HG03460 (cell line): ENCODE data around the gene SRCAP.
"Not testable (repeated sequence)": the region's sequence is repeated elsewhere in the genome, so short reads cannot be mapped to it uniquely, and the experiment has no call there.

Experiments used
- ATAC-seq: cut with Tn5 transposase; IDR thresholded peaks from one replicate; pipeline ENCODE4 v1.9.1; 2021; ENCODE audit not compliant: unreplicated experiment

Gene SRCAP

DNA sequence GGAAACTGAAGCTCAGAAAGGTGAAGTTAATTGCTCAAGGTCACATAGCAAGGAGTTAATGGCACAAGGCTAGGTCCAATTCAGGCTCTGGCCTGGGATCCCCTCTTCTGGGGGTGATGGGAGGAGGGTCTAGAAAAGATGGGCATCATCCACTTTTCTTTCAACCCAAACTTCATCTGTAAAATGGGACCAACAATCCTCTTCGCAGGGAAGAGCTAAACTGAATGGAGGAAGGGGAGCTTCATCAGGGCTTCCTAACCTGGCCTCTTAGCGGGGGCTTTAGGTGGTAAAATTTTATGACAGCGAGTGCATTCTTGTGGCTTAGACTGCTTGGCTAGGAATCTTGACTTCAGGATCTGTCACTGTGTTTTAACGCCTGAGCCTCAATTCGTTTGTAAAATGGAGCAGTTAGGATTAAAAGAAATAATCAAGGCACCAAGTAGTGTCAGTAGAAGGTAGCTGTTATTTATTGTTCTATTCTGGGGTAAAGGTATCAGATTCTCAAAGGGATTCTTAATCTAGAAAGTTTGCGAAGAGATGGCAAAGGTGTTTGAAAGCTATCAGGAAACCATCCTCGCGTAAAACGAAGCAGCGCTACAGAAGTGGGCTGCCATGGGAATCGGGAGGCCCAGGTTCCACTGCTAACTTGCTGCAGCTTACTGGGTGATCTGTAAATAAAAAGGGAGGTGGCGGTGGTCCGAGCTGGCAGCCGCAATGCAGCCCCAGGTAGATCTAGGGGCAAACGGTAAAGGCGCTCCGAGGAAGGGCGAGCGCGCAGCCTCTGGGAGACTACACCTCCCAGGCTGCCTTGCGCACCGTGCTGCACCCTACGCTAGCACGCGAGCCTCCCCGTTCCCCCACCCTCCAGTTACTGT, 1.5 kb upstream of the SRCAP start:
- ATAC-seq, result peak; percentile 79

DNA sequence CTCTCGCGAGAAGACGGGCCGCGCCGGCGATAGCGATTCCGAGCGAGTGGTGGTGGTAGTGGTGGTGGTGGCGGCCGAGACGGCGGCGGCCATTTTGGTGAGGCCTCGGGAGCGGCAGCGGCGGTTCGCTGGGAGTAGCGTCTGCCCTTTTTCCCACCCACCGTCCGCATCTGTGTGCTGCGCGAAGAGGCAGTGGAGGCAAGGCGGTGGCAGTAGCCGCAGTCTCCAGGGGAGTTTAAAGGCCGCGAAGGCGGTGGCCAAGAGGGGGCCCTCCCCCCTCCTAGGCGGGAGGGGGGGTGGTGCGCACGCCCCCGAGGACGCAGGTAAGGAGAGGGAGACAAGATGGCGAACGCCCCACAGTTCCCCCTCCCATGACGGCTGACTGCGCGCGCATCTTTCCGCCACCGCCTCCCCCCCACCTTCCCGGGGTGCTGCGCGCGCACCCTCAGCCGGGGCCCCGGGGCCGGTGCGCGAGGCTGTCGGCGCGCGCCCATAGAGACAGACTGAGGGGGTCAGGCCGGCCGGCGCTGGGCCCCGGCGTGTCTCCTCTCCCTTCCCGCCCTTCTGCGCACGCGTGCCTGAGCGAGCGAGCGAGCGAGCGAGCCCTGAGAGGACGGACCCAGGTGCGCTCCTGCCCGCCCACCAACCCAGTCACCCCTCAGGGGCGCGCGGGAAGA, 694 bp upstream of the SRCAP start:
- peak; percentile 58 for ATAC-seq

DNA sequence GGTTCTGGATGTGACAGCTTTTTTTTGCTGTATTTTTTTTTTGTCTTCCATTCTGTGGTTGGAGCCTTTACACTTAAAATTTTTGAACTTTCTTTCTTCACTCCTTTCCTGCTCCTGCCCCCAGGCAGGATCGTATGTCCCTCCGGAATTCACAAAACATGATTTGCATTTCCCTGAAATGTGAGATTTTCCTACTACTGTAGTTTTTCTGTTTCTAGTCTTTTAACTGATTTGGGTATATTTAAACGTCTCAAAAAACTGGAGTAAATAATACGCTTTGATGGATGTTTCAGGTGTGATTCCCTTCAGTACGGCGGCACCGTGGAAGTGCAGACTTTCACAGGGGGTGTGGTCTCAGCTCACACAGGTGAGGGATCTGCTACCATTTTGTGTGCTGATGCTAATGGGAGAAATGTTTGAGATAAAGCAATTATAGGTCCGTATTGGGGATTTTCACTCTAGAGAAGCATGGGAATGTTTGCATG, 686 bp downstream of the SRCAP start:
- ATAC-seq, result no peak

DNA sequence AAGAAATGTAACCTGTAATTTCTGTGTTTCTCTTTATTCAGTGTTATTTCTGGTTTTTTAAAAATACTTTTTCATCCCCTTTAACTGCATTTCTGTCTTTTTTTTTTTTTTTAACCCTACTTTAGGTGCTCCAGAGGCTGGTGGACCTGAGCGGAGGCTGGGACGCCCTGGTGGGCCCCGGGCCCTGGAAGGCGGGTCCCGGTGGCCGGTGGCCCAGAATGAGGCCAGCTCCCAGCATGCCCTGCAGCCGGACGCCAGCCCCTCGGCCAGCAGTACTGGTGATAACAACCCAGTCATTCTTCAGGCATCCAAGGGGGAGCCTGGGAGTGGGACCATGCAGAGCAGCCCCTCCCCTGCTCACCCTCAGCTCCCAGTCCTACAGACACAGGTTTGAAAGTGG, 1.5 kb downstream of the SRCAP start:
- no peak for ATAC-seq

DNA sequence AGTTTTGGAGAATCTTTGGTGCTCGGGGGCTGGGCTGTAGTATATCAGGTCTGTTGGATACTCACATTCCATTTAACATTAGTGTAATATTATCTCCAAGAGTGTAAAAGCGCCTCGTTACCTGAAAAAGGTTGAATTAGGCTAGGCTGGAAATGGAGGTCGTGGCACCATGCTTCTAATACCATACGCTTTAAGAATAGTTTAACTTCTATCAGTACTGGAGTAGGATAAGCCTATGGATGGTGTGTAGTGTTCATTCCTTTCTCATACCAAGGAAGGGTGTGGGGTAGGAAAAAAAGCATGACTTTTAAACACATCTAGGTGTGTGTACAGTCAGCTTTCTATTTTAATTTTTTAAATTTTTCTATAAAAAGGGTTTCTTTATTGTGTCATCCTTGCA, 2.0 kb downstream of the SRCAP start:
- no peak for ATAC-seq

DNA sequence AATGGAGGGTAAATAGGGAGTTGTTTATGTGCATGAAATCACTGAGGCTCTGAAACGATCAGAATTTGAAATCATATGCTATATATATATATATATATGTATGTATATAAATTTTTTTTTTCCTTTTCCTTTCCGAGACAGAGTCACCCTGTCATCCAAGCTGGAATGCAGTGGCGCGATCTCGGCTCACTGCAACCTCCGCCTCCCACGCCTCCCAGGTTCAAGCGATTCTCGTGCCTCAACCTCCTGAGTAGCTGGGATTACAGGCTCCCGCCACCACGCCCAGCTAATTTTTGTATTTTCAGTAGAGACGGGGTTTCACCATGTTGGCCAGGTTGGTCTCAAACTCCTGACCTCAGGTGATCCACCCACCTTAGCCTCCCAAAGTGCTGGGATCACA, 4.1 kb downstream of the SRCAP start:
- not testable (repeated sequence) for ATAC-seq

DNA sequence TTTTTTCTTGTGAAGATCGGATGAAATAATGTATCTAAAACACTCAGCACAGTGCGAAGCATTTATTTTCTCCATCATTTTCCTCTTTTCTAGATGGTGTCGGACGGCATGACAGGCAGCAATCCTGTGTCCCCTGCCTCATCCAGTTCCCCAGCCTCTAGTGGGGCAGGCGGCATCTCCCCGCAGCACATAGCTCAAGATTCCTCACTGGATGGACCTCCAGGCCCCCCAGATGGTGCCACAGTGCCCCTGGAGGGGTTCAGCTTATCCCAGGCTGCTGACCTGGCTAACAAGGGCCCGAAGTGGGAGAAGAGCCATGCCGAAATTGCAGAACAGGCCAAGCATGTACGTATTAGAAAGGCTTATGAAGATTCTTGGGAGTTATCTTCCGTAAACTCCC, 5.0 kb downstream of the SRCAP start:
- no peak for ATAC-seq

DNA sequence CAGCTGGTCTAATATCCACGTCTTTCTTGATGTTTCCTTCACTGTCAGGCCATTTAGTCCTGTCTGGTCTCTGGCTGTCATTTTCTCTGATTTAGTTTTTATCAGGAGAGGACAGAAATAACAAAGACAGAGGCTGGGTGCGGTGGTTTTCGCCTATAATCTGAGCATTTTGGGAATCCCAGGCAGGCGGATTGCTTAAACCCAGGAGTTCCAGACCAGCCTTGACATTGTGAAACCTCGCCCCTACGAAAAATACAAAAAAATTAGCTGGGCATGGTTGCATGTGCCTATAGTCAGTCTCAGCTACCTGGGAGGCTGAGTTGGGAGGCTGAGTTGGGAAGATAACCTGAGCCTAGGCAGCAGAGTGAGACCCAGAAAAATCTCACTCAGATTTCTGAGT, 7.1 kb downstream of the SRCAP start:
- no peak for ATAC-seq

DNA sequence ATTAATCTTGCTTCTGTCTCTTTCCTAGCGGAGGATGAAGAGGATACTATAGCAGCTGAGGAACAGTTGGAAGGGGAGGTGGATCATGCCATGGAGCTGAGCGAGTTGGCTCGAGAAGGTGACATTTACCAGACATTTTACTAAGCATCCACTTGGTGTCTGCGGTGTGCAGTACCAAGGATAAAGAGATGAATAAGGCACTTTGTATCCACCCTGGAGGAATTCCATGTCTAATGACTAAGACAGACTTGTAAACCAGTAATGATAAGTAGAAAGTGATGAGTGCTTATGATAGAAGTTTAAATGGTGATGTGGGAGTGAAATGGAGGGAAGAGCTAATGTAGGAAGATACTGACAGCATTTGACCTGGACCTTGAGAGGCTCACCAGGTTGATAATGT, 12.0 kb downstream of the SRCAP start:
- ATAC-seq, result no peak

DNA sequence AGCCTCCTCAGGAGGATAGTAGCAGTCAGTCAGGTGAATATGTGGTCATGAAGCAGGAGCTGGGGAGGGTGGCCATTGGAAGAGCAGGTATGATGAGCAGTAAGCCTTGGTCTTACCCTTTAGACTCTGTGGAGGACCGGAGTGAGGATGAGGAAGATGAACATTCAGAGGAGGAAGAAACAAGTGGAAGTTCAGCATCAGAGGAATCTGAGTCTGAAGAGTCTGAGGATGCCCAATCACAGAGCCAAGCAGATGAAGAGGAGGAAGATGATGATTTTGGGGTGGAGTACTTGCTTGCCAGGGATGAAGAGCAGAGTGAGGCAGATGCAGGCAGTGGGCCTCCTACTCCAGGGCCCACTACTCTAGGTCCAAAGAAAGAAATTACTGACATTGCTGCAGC, 12.7 kb downstream of the SRCAP start:
- no peak for ATAC-seq

DNA sequence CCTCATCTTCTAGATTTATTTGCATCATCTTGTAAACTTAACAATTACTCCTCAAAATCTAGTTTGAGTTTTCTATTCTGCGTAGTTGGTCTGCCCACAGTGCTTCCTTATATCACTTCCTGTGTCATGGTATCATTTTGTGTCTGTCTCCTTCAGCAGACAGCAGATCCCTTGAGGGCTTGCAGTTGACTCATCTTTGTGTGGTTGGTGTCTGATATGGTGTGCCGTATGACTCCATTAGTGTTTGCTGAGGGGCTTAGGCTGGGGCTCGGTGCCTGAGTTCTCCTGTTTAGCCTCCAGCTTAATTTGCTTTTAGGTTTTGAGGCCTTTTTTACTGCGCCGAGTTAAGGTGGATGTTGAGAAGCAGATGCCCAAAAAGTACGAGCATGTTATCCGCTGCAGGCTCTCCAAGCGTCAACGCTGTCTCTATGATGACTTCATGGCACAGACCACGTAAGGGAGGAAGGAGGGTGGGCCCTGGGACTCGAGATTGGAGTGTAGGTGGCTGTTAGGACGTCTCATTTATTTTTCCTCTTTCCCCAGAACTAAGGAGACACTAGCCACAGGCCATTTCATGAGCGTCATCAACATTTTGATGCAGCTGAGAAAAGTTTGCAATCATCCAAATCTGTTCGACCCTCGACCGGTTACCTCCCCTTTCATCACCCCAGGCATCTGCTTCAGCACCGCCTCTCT, 16.9 kb downstream of the SRCAP start:
- no peak for ATAC-seq

DNA sequence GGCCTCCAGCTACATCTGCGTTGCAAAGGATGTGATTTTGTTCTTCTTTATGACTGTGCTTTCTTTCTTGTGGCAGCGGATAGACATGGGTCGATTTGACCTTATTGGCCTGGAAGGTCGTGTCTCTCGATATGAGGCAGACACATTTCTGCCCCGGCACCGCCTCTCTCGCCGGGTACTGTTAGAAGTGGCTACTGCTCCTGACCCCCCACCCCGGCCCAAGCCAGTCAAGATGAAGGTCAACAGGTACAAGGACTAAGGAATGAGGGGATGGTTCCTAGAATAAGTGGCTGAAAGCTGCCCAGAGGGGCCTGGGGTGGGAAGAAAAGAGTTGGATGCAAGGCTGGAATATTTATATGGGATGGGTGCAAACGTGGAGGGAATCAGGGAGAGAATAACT, 21.1 kb downstream of the SRCAP start:
- ATAC-seq, result no peak

DNA sequence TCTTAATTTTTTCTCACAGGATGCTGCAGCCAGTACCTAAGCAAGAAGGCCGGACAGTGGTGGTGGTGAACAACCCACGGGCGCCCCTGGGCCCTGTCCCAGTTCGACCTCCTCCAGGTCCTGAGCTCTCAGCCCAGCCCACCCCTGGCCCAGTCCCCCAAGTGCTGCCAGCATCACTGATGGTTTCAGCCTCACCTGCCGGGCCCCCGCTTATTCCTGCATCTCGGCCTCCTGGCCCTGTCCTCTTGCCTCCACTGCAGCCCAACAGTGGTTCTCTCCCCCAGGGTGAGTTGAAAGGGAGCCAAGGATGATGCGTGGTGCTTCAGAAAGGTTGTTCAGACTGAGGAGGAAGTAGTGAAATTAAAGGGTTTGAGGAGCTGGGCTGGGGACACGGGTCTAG, 21.7 kb downstream of the SRCAP start:
- ATAC-seq, result no peak

DNA sequence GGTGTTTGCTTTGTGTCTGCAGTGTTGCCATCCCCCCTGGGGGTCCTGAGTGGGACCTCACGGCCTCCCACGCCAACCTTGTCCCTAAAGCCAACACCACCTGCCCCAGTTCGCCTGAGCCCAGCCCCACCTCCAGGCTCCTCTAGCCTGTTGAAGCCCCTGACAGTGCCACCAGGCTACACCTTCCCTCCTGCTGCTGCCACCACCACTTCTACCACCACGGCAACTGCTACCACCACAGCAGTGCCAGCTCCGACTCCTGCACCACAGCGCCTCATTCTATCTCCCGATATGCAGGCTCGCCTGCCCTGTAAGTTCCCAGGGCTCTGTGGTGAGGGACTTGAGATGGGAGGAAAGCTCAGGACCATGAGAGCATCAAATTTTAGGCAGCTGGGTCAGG, 22.2 kb downstream of the SRCAP start:
- no peak for ATAC-seq

DNA sequence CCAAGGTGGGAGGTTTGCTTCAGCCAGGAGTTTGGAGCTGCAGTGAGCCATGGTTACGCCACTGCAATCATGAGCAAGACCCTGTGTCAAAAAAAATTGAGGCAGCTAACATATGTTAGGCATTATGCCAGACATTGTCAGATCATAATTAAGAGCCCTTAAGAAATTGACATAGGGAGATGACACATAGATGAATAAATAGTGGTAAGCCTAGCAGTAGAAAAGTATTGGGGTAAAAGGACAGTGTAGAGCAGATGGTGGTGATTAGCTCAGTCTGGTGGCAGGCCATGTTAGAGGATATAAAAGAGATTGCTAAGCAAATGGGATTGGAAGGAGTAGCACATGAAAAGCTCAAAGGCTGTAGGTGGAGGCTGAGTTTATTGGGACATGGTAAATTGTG, 22.6 kb downstream of the SRCAP start:
- ATAC-seq, result no peak

DNA sequence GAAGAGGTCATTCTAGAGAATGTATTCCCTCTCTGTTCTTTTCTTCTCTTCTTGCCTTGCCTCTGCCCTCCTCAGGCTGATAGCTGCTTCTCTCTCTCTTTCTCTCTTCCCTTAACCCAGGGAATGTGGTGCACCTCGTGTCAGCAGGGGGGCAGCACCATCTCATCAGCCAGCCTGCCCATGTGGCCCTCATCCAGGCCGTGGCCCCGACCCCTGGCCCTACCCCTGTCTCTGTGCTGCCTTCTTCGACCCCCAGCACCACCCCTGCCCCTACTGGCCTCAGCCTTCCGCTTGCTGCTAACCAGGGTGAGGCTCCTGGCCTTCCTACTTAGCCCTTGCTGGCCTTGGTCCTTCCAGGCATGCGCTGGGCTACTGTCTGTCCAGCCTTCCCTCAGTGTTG, 23.5 kb downstream of the SRCAP start:
- ATAC-seq, result no peak

DNA sequence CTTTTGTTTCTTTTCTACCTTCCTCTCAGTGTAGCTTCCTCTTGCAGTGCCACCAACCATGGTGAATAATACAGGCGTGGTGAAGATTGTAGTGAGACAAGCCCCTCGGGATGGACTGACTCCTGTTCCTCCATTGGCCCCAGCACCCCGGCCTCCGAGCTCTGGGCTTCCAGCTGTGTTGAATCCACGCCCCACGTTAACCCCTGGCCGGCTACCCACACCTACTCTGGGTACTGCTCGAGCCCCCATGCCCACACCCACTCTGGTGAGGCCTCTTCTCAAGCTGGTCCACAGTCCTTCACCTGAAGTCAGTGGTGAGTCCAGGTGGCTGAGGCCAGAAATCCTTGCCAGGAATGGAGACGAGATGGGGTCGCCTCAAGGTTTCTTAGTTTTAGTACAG, 23.9 kb downstream of the SRCAP start:
- ATAC-seq, result no peak

DNA sequence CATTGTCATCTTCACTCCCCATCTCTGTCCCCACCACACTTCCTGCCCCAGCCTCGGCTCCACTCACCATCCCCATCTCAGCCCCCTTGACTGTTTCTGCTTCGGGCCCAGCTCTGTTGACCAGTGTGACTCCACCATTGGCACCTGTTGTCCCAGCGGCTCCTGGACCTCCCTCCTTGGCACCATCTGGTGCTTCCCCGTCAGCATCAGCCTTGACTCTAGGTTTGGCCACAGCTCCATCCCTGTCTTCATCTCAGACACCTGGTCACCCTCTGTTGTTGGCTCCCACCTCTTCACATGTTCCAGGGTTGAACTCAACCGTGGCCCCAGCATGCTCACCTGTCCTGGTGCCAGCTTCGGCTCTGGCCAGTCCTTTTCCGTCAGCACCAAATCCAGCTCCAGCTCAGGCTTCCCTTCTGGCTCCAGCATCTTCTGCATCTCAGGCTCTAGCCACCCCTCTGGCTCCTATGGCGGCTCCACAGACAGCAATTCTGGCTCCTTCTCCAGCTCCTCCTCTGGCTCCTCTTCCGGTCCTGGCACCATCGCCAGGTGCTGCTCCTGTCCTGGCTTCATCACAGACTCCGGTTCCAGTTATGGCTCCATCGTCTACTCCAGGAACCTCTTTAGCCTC, 24.9 kb downstream of the SRCAP start:
- no peak for ATAC-seq

DNA sequence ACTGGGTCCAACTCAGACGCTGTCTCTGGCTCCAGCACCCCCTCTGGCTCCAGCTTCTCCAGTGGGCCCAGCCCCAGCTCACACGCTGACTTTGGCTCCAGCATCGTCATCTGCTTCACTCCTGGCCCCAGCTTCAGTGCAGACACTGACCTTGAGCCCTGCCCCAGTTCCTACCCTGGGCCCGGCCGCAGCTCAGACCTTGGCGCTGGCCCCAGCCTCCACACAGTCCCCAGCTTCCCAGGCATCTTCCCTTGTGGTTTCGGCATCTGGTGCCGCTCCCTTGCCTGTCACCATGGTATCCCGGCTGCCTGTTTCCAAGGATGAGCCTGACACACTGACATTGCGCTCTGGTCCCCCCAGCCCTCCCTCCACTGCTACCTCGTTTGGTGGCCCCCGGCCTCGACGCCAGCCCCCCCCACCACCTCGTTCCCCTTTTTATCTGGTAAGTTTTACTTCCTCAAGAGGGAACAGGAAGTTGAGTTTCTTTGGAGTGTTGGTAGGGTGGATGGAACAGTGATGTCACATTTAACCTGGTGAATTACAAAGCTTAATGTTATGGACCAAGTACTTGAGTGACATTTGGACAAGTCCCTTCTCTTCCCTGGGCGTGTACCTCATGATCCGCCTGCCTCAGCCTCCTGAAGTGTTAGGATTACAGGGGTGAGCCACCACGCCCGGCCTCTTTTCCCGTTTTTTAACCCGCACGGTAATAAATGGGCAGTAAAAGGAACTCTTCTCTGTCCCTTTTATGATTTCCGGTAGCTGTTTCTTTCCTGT, 25.9 kb downstream of the SRCAP start:
- ATAC-seq, result no peak

DNA sequence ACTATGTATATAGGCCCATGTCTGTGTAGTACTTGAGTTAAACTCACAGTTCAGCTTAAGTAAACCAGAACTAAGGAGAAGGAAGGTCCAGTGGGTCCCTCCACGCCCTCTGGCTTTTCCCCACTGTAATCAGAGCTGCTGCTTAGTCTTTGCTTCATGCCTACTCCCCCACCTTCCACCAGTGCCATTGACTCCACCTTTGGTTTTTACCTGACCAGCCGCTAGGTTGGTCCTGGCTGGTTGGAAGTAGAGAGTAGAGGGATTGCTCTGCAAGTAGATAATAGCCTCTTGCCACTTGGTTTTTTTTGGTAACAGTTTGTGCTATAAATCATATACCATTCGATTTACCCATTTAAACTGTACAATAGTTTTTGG, 26.4 kb downstream of the SRCAP start:
- no peak for ATAC-seq

DNA sequence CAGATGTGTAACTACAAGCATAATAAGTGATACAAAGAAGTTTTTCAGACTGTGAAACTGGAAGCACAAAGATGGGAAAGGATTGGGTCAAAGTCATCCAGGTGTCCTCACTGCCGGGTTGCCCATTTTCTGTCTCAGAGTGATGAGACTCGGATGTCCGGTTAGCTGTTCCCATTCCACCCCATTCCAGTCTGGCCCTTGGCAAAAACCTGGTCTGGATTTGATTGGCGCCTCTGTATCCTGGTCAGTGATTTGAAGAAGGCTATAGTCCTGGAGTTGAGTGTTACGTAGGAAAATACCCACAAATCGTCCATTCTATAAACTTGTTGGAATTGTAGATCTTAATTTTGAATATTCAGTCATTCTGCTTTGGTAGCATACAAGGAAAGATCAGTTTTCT, 29.4 kb downstream of the SRCAP start:
- ATAC-seq, result no peak
